Measurements from ENCODE around the gene PAN2. TPM values are rescaled to one million over a fixed set of nuclear protein-coding genes. Genes with fewer than 3 reads are reported as not detected.
"Not testable (repeated sequence)": the region's sequence is repeated elsewhere in the genome, so short reads cannot be mapped to it uniquely, and the experiment has no call there.

The PAN2 gene
- total RNA-seq, 1 donor from 2014 or later: 55.6 TPM

- DNase-seq (ENCODE audit: low spot score): no peak
Observed at GRCh38 chr12:56341616-56342015, 7.8 kb upstream of the PAN2 start.

- DNase-seq (ENCODE audit: low spot score): no peak
Observed at GRCh38 chr12:56339158-56339422, 5.3 kb upstream of the PAN2 start.

GRCh38 chr12:56338308-56339157 lies 4.7 kb upstream of the PAN2 start, which contains the start of gene IL23A:
Gene IL23A (plus strand): TSS chr12:56338884. CDS start chr12:56339045, 161 bp downstream.
- DNase-seq (ENCODE audit: low spot score): no peak

GRCh38 chr12:56337753-56338251 lies 4.0 kb upstream of the PAN2 start:
- DNase-seq (ENCODE audit: low spot score): no peak

GRCh38 chr12:56336361-56337167 lies 2.8 kb upstream of the PAN2 start:
- no peak for DNase-seq (ENCODE audit: low spot score)

GRCh38 chr12:56335527-56335926 lies 1.7 kb upstream of the PAN2 start:
- DNase-seq (ENCODE audit: low spot score): not testable (repeated sequence)

GRCh38 chr12:56334490-56334793 lies 642 bp upstream of the PAN2 start:
- no peak for DNase-seq (ENCODE audit: low spot score)

- DNase-seq (ENCODE audit: low spot score): no peak
Observed at GRCh38 chr12:56333197-56333678, 562 bp downstream of the PAN2 start.

- no peak for DNase-seq (ENCODE audit: low spot score)
Observed at GRCh38 chr12:56332512-56333196, 1.1 kb downstream of the PAN2 start.

GRCh38 chr12:56330936-56331490 lies 2.8 kb downstream of the PAN2 start:
- no peak for DNase-seq (ENCODE audit: low spot score)

- no peak for DNase-seq (ENCODE audit: low spot score)
Observed at GRCh38 chr12:56326533-56326932, 7.3 kb downstream of the PAN2 start.

- no peak for DNase-seq (ENCODE audit: low spot score)
Observed at GRCh38 chr12:56326126-56326525, 7.7 kb downstream of the PAN2 start.

- peak; percentile 79 for DNase-seq (ENCODE audit: low spot score)
Observed at GRCh38 chr12:56324206-56324605, 9.6 kb downstream of the PAN2 start.

GRCh38 chr12:56321610-56322009 lies 12.2 kb downstream of the PAN2 start:
- not testable (repeated sequence) for DNase-seq (ENCODE audit: low spot score)

- DNase-seq (ENCODE audit: low spot score): no peak
Observed at GRCh38 chr12:56321027-56321426, 12.8 kb downstream of the PAN2 start.

- DNase-seq (ENCODE audit: low spot score): no peak
Observed at GRCh38 chr12:56317675-56318074, 16.1 kb downstream of the PAN2 start.

- peak; percentile 99 for DNase-seq (ENCODE audit: low spot score)
Observed at GRCh38 chr12:56315622-56316473, 18.0 kb downstream of the PAN2 start, which contains the start of gene CNPY2. Gene CNPY2 (minus strand): TSS chr12:56315988. CDS start chr12:56315217, 771 bp downstream.

GRCh38 chr12:56315249-56315621 lies 18.6 kb downstream of the PAN2 start:
- DNase-seq (ENCODE audit: low spot score): no peak

GRCh38 chr12:56311003-56311402 lies 22.8 kb downstream of the PAN2 start:
- no peak for DNase-seq (ENCODE audit: low spot score)

- no peak for DNase-seq (ENCODE audit: low spot score)
Observed at GRCh38 chr12:56308714-56309113, 25.1 kb downstream of the PAN2 start.

Data from umbilical cord (tissue), 2 donors.